CD14-positive monocyte (primary cell): ENCODE data around the gene TKT. TPM values are rescaled to one million over a fixed set of nuclear protein-coding genes. Genes with fewer than 3 reads are reported as not detected.
A peak's percentile ranks its signal among the peaks of the same experiment; 100 is the strongest.

Source experiments
- DNase-seq, 3 donors: peaks; one replicate each; pipeline ENCODE4 v3.0.0-alpha.2; 2011 to 2022
- H2AFZ ChIP-seq: 2 replicates; pipeline ENCODE4 v1.6.0; 2012; ENCODE audit warnings: mild to moderate bottlenecking, low read depth, low read length, inconsistent platforms; ENCODE audit not compliant: insufficient read depth, poor library complexity, severe bottlenecking
- H3K27ac ChIP-seq, 2 donors: 1 replicate in 1 of 2; 2 replicates in 1 of 2; pipeline ENCODE4 v1.5.1; 2012 to 2013; ENCODE audit warnings: low read length in 2 of 2, control low read depth in 1 of 2, inconsistent platforms in 1 of 2, low read depth in 1 of 2, mild to moderate bottlenecking in 1 of 2
- H3K27me3 ChIP-seq, 2 donors: one replicate each; pipeline versions ENCODE4 v1.6.0 to v1.6.1; 2011 to 2013; ENCODE audit warnings: low read length in 2 of 2; ENCODE audit not compliant: control insufficient read depth in 2 of 2, insufficient read depth in 2 of 2
- H3K36me3 ChIP-seq, 2 donors: replicated peaks in 1 of 2; 1 replicate in 1 of 2; 2 replicates in 1 of 2; pipeline versions ENCODE4 v1.5.1 to v1.6.1; 2012 to 2013; ENCODE audit warnings: low read length in 2 of 2, control low read depth in 1 of 2, inconsistent platforms in 1 of 2, mild to moderate bottlenecking in 1 of 2; ENCODE audit not compliant: insufficient read depth in 2 of 2, control insufficient read depth in 1 of 2
- H3K4me1 ChIP-seq, 2 donors: 1 replicate in 1 of 2; 2 replicates in 1 of 2; pipeline versions ENCODE4 v1.5.1 to v1.6.1; 2012 to 2013; ENCODE audit warnings: low read length in 2 of 2, control low read depth in 1 of 2, inconsistent platforms in 1 of 2, mild to moderate bottlenecking in 1 of 2, moderate library complexity in 1 of 2; ENCODE audit not compliant: insufficient read depth in 2 of 2, control insufficient read depth in 1 of 2
- H3K4me2 ChIP-seq: replicated peaks from 2 replicates; pipeline ENCODE3; 2012; ENCODE audit warnings: low read length, moderate library complexity, mild to moderate bottlenecking; ENCODE audit not compliant: poor library complexity, severe bottlenecking; ENCODE audit errors: extremely low read depth
- H3K4me3 ChIP-seq, 3 experiments: fragments of 200-600 bp in 1 of 3; sonication (generic) in 1 of 3; replicated peaks in 1 of 3; 1 replicate in 2 of 3; 2 replicates in 1 of 3; pipeline ENCODE4 v1.5.1; 2011 to 2013; ENCODE audit warnings: low read length in 3 of 3, mild to moderate bottlenecking in 3 of 3, control low read depth in 2 of 3, low read depth in 2 of 3, inconsistent platforms in 1 of 3, moderate library complexity in 1 of 3
- H3K79me2 ChIP-seq: 2 replicates; pipeline ENCODE4 v1.6.0; 2012; ENCODE audit warnings: mild to moderate bottlenecking, control low read depth, inconsistent platforms, low read length, moderate library complexity; ENCODE audit not compliant: insufficient read depth
- H3K9ac ChIP-seq: 2 replicates; pipeline ENCODE4 v1.6.0; 2017; ENCODE audit warnings: low read length, mild to moderate bottlenecking; ENCODE audit not compliant: insufficient read depth, poor library complexity, severe bottlenecking
- H3K9me3 ChIP-seq, 2 donors: replicated peaks in 1 of 2; 1 replicate in 1 of 2; 2 replicates in 1 of 2; pipeline versions ENCODE4 v1.5.1 to v1.6.1; 2012 to 2013; ENCODE audit warnings: low read length in 2 of 2, control low read depth in 1 of 2; ENCODE audit not compliant: control insufficient read depth in 1 of 2, insufficient read depth in 1 of 2
- H4K20me1 ChIP-seq: 2 replicates; pipeline ENCODE4 v1.6.0; 2012; ENCODE audit warnings: mild to moderate bottlenecking, low read length, control low read depth, moderate library complexity; ENCODE audit not compliant: insufficient read depth
- H3K27ac Mint-ChIP-seq, 7 donors: one replicate each; pipeline ENCODE4 v1.8.0; 2020; ENCODE audit warnings: mild to moderate bottlenecking in 7 of 7, mixed read lengths in 7 of 7, moderate library complexity in 6 of 7, inconsistent platforms in 2 of 7
- H3K27me3 Mint-ChIP-seq, 3 donors: one replicate each; pipeline ENCODE4 v1.8.0; 2021 to 2022; ENCODE audit warnings: low read depth in 3 of 3, mild to moderate bottlenecking in 3 of 3, mixed read lengths in 3 of 3, moderate library complexity in 3 of 3, inconsistent platforms in 1 of 3
- H3K36me3 Mint-ChIP-seq, 2 donors: one replicate each; pipeline ENCODE4 v1.8.0; 2020; ENCODE audit warnings: mixed read lengths in 2 of 2, inconsistent platforms in 1 of 2, mild to moderate bottlenecking in 1 of 2
- H3K4me1 Mint-ChIP-seq: one replicate; pipeline ENCODE4 v1.8.0; 2020; ENCODE audit warnings: mild to moderate bottlenecking, mixed read lengths
- H3K4me3 Mint-ChIP-seq, 2 donors: one replicate each; pipeline ENCODE4 v1.8.0; 2020; ENCODE audit warnings: mild to moderate bottlenecking in 2 of 2, mixed read lengths in 2 of 2, moderate library complexity in 1 of 2
- H3K9me3 Mint-ChIP-seq, 7 donors: one replicate each; pipeline ENCODE4 v1.8.0; 2020 to 2022; ENCODE audit warnings: mixed read lengths in 7 of 7, mild to moderate bottlenecking in 6 of 7, moderate library complexity in 6 of 7, inconsistent platforms in 2 of 7
- CTCF ChIP-seq: fragments of 200-600 bp; IDR thresholded peaks from one replicate; pipeline ENCODE4 v1.8.0; 2022; ENCODE audit warnings: antibody characterized with exemption, mild to moderate bottlenecking
- WGBS: methylation state at CpG from one replicate; pipeline ENCODE4 v1.1.5; 2013; ENCODE audit warnings: missing lambda C conversion rate; ENCODE audit not compliant: insufficient coverage; 5-methylcytosine and 5-hydroxymethylcytosine counted together
- intact Hi-C, 2 donors: fragments of 100-400 bp; cut with micrococcal nuclease; formaldehyde crosslinking; loops; one replicate each; pipeline versions ENCODE4 v1.15.0 to v1.15.1; 2023
- polyA plus RNA-seq, 3 donors: library from polyadenylated mRNA; depleted of rRNA in 1 of 3; unstranded in 2 of 3; stranded (reverse) in 1 of 3; fragments of 300-500 nt in 2 of 3; fragments of >200 nt in 1 of 3; fragmentation: Illumina TruSeq in 2 of 3; gene quantifications; 1 replicate in 2 of 3; 2 replicates in 1 of 3; pipeline ENCODE4 v1.2.3, GENCODE V29; 2012 to 2021

The TKT gene
- polyA plus RNA-seq, 3 donors, result 496 to 582 (median 562) TPM

GRCh38 chr3:53273146-53273670 is 17.4 kb upstream of the TKT start:
- no peak overlapping the region for H3K4me3 Mint-ChIP-seq
- 84% methylated on average over 9 of the region's 10 CpGs for WGBS

More at GRCh38 chr3:53273146-53273670, 17.4 kb upstream of the TKT start:
- Histone ChIP-seq H3K9me3 (no peaks in the 10 kb centered on the region), H3K36me3 (peaks cover 0 to 3% of the 10 kb centered on the region in 2 donors), H2AFZ (no peak overlapping the region), H3K4me1 (peaks cover 39% of the 10 kb centered on the region in 2 donors), H3K27ac (peak overlapping the region in 1 of 2 donors; percentile 3), H3K4me2 (no peak overlapping the region), H3K4me3 (no peak overlapping the region), H4K20me1 (no peaks in the 10 kb centered on the region), H3K27me3 (no peaks in the 10 kb centered on the region), H3K9ac (no peak overlapping the region), H3K79me2 (peaks cover 53% of the 10 kb centered on the region)
- Mint-ChIP-seq H3K4me1 (peaks cover 37% of the 10 kb centered on the region), H3K9me3 (no peaks in the 10 kb centered on the region), H3K27ac (no peak overlapping the region), H3K36me3 (peaks cover 12 to 13% of the 10 kb centered on the region in 2 donors), H3K27me3 (peaks cover 0 to 1% (median 0%) of the 10 kb centered on the region in 3 donors)
- DNase-seq, result no peak
- intact Hi-C loops, result loop anchor here in 1 of 2 donors (5.0 to 10.0 kb wide), 2 partner anchors 36 to 58 kb away; no protein-coding TSS in a partner anchor
- TF ChIP-seq CTCF, result no peak
